Measurements from ENCODE around the gene PCBP3. TPM values are rescaled to one million over a fixed set of nuclear protein-coding genes. Genes with fewer than 3 reads are reported as not detected.

Gene PCBP3
- total and polyA plus RNA-seq, 10 of the 15 experiments (the other 5 are each of a cell fraction or from before 2014, with no cell fraction given) = 0.09 to 1.3 (median 0.46) TPM; not detected in 3

DNA sequence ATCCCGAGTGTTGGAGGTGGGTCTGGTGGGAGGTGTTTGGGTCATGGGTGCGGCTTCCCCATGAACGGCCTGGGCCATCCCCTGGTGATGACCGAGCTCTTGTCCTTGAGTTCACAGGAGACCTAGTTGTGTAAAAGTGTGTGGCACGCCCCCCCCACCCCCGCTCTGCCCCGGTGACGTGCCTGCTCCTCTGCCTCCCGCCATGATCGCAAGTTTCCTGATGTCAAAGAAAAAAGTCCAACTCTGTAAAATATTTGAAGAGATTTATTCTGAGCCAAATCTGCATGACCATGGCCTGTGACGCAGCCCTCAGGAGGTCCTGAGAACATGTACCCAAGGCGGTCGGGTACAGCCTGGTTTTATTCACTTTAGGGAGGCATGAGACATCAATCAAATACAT, 212.9 kb downstream of the PCBP3 start:
- no peak for TF ChIP-seq SP1 (IDR thresholded peaks at IDR 0.05; ENCODE audit: low read depth, low read length)
- no peak for TF ChIP-seq JUND (IDR thresholded peaks at IDR 0.05; ENCODE audit: low read depth, low read length)
- TF ChIP-seq GATAD2B (conservative IDR thresholded peaks at IDR 0.05; ENCODE audit: low read depth) = no peak
- no peak for TF ChIP-seq ETV6 (conservative IDR thresholded peaks at IDR 0.05 in 1 of 2, IDR thresholded peaks at IDR 0.05 in 1 of 2; ENCODE audit: borderline replicate concordance in 1 of 2, low read depth in 1 of 2)
- ChIA-PET RAD21 (ENCODE audit: unreplicated experiment) (no interaction called here), POLR2A (no interaction called here), SMC1A (ENCODE audit: uncharacterized antibody, unreplicated experiment) (no interaction called here), CTCF (no interaction called here)
- H3K79me2 ChIP-seq (ENCODE audit: control insufficient read depth, insufficient read depth, low read length) = no peaks in the 10 kb centered on the region
- no peaks in the 10 kb centered on the region for H3K4me1 ChIP-seq (ENCODE audit: control insufficient read depth, insufficient read depth, low read length)
- H3K27ac ChIP-seq (ENCODE audit: control insufficient read depth, insufficient read depth) = no peak overlapping the region
- H2AFZ ChIP-seq (ENCODE audit: control insufficient read depth, low read depth, low read length) = no peak overlapping the region
- no peaks in the 10 kb centered on the region for H4K20me1 ChIP-seq (ENCODE audit: control insufficient read depth, insufficient read depth)
- DNase-seq (ENCODE audit: low read depth, low spot score) (no peak), ATAC-seq (no peak), FAIRE-seq (no peak)
- H3K27me3 ChIP-seq (replicated peaks in 1 of 2; ENCODE audit: control insufficient read depth in 2 of 2, insufficient read depth in 2 of 2, low read length in 1 of 2) = no peaks in the 10 kb centered on the region
- in situ Hi-C loops (cut with MboI) (no loop called here), intact Hi-C loops (cut with micrococcal nuclease; ENCODE audit: unreplicated experiment) (no loop called here)
- no peaks in the 10 kb centered on the region for H3K9me3 ChIP-seq (replicated peaks; ENCODE audit: control insufficient read depth, insufficient read depth, low read length)
- H3K4me2 ChIP-seq (ENCODE audit: control insufficient read depth, insufficient read depth) = no peak overlapping the region
- no peak overlapping the region for H3K4me3 ChIP-seq
- WGBS (ENCODE audit: insufficient coverage, insufficient replicate concordance, low lambda C conversion rate, missing lambda C conversion rate) = 85% methylated on average over 13 of the region's 13 CpGs
- H3K36me3 ChIP-seq (ENCODE audit: control insufficient read depth in 2 of 2, insufficient read depth in 2 of 2, low read length in 1 of 2) = no peaks in the 10 kb centered on the region
- H3K9ac ChIP-seq (ENCODE audit: control insufficient read depth, insufficient read depth, low read length) = no peak overlapping the region
- no TSS peak for BruUV-seq (replicated peaks)

DNA sequence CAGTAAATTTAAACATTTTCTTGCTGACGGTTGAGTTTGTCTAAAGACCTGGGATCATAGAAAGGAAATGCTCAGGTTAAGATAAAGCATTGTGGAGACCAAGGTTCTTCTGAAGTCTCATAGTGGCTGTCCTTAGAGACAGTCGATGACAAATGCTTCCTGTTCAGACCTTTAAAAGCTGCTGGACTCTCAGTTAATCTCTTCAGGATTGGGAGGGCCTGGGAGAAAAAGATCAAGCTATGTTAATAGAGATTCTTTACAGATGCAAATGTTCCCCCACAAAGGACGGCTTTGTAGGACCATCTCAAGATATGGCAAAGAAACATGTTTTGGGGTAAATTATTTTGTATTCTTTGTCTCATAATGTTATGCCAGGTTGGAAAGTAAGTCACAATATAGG, 213.4 kb downstream of the PCBP3 start:
- 49% methylated on average over 3 of the region's 3 CpGs for WGBS (ENCODE audit: insufficient coverage, insufficient replicate concordance, low lambda C conversion rate, missing lambda C conversion rate)
- in situ Hi-C loops (cut with MboI) (no loop called here), intact Hi-C loops (cut with micrococcal nuclease; ENCODE audit: unreplicated experiment) (no loop called here)
- no TSS peak for BruUV-seq (replicated peaks)
- Histone ChIP-seq H3K36me3 (ENCODE audit: control insufficient read depth in 2 of 2, insufficient read depth in 2 of 2, low read length in 1 of 2) (no peaks in the 10 kb centered on the region), H3K9me3 (replicated peaks; ENCODE audit: control insufficient read depth, insufficient read depth, low read length) (no peaks in the 10 kb centered on the region), H3K4me2 (ENCODE audit: control insufficient read depth, insufficient read depth) (no peak overlapping the region), H2AFZ (ENCODE audit: control insufficient read depth, low read depth, low read length) (no peak overlapping the region), H3K79me2 (ENCODE audit: control insufficient read depth, insufficient read depth, low read length) (no peaks in the 10 kb centered on the region), H4K20me1 (ENCODE audit: control insufficient read depth, insufficient read depth) (no peaks in the 10 kb centered on the region), H3K4me3 (no peak overlapping the region), H3K27ac (ENCODE audit: control insufficient read depth, insufficient read depth) (no peak overlapping the region), H3K9ac (ENCODE audit: control insufficient read depth, insufficient read depth, low read length) (no peak overlapping the region), H3K4me1 (ENCODE audit: control insufficient read depth, insufficient read depth, low read length) (no peaks in the 10 kb centered on the region), H3K27me3 (replicated peaks in 1 of 2; ENCODE audit: control insufficient read depth in 2 of 2, insufficient read depth in 2 of 2, low read length in 1 of 2) (no peaks in the 10 kb centered on the region)
- POLR2A ChIA-PET = no interaction called here
- TF ChIP-seq KLF5 (IDR thresholded peaks at IDR 0.05; ENCODE audit: partially characterized antibody) = no peak
- TF ChIP-seq BCL11A (IDR thresholded peaks at IDR 0.05; ENCODE audit: low read depth, low read length) = no peak
- RAD21 ChIA-PET (ENCODE audit: unreplicated experiment) = no interaction called here
- FAIRE-seq (no peak), DNase-seq (ENCODE audit: low read depth, low spot score) (no peak), ATAC-seq (no peak)
- CTCF ChIA-PET = no interaction called here
- SMC1A ChIA-PET (ENCODE audit: uncharacterized antibody, unreplicated experiment) = no interaction called here

All from GM12878 (cell line).